Cardiac septum (tissue), 1 donor: ENCODE results near the gene PRUNE2. TPM values are rescaled to one million over a fixed set of nuclear protein-coding genes. Genes with fewer than 3 reads are reported as not detected.
"Not testable (repeated sequence)": the region's sequence is repeated elsewhere in the genome, so short reads cannot be mapped to it uniquely, and the experiment has no call there.

ENCODE experiments used
- DNase-seq: peaks from one replicate; pipeline ENCODE4 v3.0.0-alpha.2; 2020; ENCODE audit warnings: low spot score
- intact Hi-C: fragments of 100-400 bp; cut with DNase I; formaldehyde crosslinking; loops from one replicate; pipeline ENCODE4 v1.14.0; 2022
- total RNA-seq: library from RNA; stranded (reverse); fragmentation: NEBNext Ultra II Directional; extraction: Animal tissue kit (Norgen Biotek cat#: 25700); gene quantifications from one replicate; pipeline ENCODE4 v1.2.1, GENCODE V29; 2021
- donor health status: DM: no; HTN: no; CAD: no.

PRUNE2 gene
- total RNA-seq, 1 donor from 2014 or later = 19.9 TPM

- no peak for DNase-seq
- intact Hi-C loops = no loop called here
Observed at GRCh38 chr9:76877961-76878360, 28.0 kb downstream of the PRUNE2 start.

- intact Hi-C loops = no loop called here
- DNase-seq = no peak
Observed at GRCh38 chr9:76876098-76876497, 29.8 kb downstream of the PRUNE2 start.

- intact Hi-C loops = no loop called here
- DNase-seq = no peak
Observed at GRCh38 chr9:76873821-76874220, 32.1 kb downstream of the PRUNE2 start.

- intact Hi-C loops = no loop called here
- DNase-seq = no peak
Observed at GRCh38 chr9:76873056-76873792, 32.7 kb downstream of the PRUNE2 start.

- intact Hi-C loops = no loop called here
- no peak for DNase-seq
Observed at GRCh38 chr9:76868897-76869296, 37.0 kb downstream of the PRUNE2 start.

GRCh38 chr9:76866689-76867088, 39.2 kb downstream of the PRUNE2 start:
- intact Hi-C loops = no loop called here
- DNase-seq = no peak

- no peak for DNase-seq
- intact Hi-C loops = no loop called here
Observed at GRCh38 chr9:76863832-76864231, 42.1 kb downstream of the PRUNE2 start.

GRCh38 chr9:76859860-76860259, 46.1 kb downstream of the PRUNE2 start:
- intact Hi-C loops = no loop called here
- DNase-seq = no peak

- intact Hi-C loops = not testable (repeated sequence)
Observed at GRCh38 chr9:76858248-76858647, 47.7 kb downstream of the PRUNE2 start.

GRCh38 chr9:76856016-76856415, 49.9 kb downstream of the PRUNE2 start:
- no peak for DNase-seq
- intact Hi-C loops = no loop called here

More at GRCh38 chr9:76858248-76858647, 47.7 kb downstream of the PRUNE2 start:
- not testable (repeated sequence) for DNase-seq

- DNase-seq = no peak
- intact Hi-C loops = no loop called here
Observed at GRCh38 chr9:76855015-76855414, 50.9 kb downstream of the PRUNE2 start.

GRCh38 chr9:76852026-76852425, 53.9 kb downstream of the PRUNE2 start:
- intact Hi-C loops = no loop called here
- DNase-seq = no peak

GRCh38 chr9:76846297-76846696, 59.6 kb downstream of the PRUNE2 start:
- intact Hi-C loops = no loop called here
- no peak for DNase-seq

GRCh38 chr9:76845254-76845653, 60.7 kb downstream of the PRUNE2 start:
- no peak for DNase-seq
- intact Hi-C loops = no loop called here

- intact Hi-C loops = no loop called here
- DNase-seq = no peak
Observed at GRCh38 chr9:76835571-76836283, 70.2 kb downstream of the PRUNE2 start.

GRCh38 chr9:76828447-76828846, 77.5 kb downstream of the PRUNE2 start:
- DNase-seq = no peak
- intact Hi-C loops = no loop called here

- intact Hi-C loops = no loop called here
- DNase-seq = no peak
Observed at GRCh38 chr9:76827296-76828080, 78.4 kb downstream of the PRUNE2 start.

GRCh38 chr9:76820431-76820830, 85.5 kb downstream of the PRUNE2 start:
- intact Hi-C loops = no loop called here
- no peak for DNase-seq

GRCh38 chr9:76818271-76818670, 87.6 kb downstream of the PRUNE2 start:
- intact Hi-C loops = no loop called here
- DNase-seq = no peak

GRCh38 chr9:76817489-76817888, 88.4 kb downstream of the PRUNE2 start:
- no peak for DNase-seq
- intact Hi-C loops = no loop called here
